ENCODE data around the gene CD200R1. TPM values are rescaled to one million over a fixed set of nuclear protein-coding genes. Genes with fewer than 3 reads are reported as not detected.

Gene CD200R1
- total RNA-seq, 3 donors from 2014 or later (not counting 1 experiment from before 2014, with no cell fraction given) = 0.38 to 25.8 (median 1.7) TPM

GRCh38 chr3:112987710-112988334 is 12.9 kb upstream of the CD200R1 start:
- intact Hi-C loops (cut with micrococcal nuclease) = no loop called here
- H3K27me3 Mint-ChIP-seq (ENCODE audit: low read depth in 2 of 2) = no peaks in the 10 kb centered on the region
- H3K27ac Mint-ChIP-seq = peak overlapping the region in 1 of 2 donors; percentile 5
- H3K4me3 ChIP-seq (ENCODE audit: low read length) = no peak overlapping the region
- DNase-seq (no peak), ATAC-seq (no peak)
- H3K27me3 ChIP-seq (ENCODE audit: control insufficient read depth, insufficient read depth, low read length) = no peaks in the 10 kb centered on the region
- TF ChIP-seq CTCF (IDR thresholded peaks at IDR 0.05) = no peak
- H3K36me3 ChIP-seq (ENCODE audit: control insufficient read depth, insufficient read depth, low read length) = no peaks in the 10 kb centered on the region
- H3K27ac ChIP-seq (ENCODE audit: low read length) = no peak overlapping the region
- H3K9me3 Mint-ChIP-seq = no peaks in the 10 kb centered on the region
- H3K4me1 ChIP-seq (ENCODE audit: control insufficient read depth, insufficient read depth, low read length) = peaks cover 21% of the 10 kb centered on the region
- no peaks in the 10 kb centered on the region for H3K36me3 Mint-ChIP-seq
- 94% methylated on average over 9 of the region's 9 CpGs for WGBS (ENCODE audit: insufficient coverage)
- H3K9me3 ChIP-seq (ENCODE audit: control insufficient read depth, insufficient read depth, low read length) = no peaks in the 10 kb centered on the region
- peaks cover 38 to 55% of the 10 kb centered on the region in 2 donors for H3K4me1 Mint-ChIP-seq
- no peak overlapping the region for H3K4me3 Mint-ChIP-seq

- Histone ChIP-seq H3K36me3 (ENCODE audit: control insufficient read depth, insufficient read depth, low read length) (no peaks in the 10 kb centered on the region), H3K4me3 (ENCODE audit: low read length) (no peak overlapping the region), H3K4me1 (ENCODE audit: control insufficient read depth, insufficient read depth, low read length) (peaks cover 10% of the 10 kb centered on the region), H3K9me3 (ENCODE audit: control insufficient read depth, insufficient read depth, low read length) (no peaks in the 10 kb centered on the region), H3K27ac (ENCODE audit: low read length) (peak overlapping the region; percentile 24), H3K27me3 (ENCODE audit: control insufficient read depth, insufficient read depth, low read length) (no peaks in the 10 kb centered on the region)
- H3K9me3 Mint-ChIP-seq = no peaks in the 10 kb centered on the region
- ATAC-seq = no peak
- intact Hi-C loops (cut with micrococcal nuclease) = no loop called here
- no peaks in the 10 kb centered on the region for H3K27me3 Mint-ChIP-seq (ENCODE audit: low read depth in 2 of 2)
- peak overlapping the region; percentile 17 to 21 for H3K27ac Mint-ChIP-seq
- no peak for TF ChIP-seq CTCF (IDR thresholded peaks at IDR 0.05)
- H3K36me3 Mint-ChIP-seq = no peaks in the 10 kb centered on the region
- peak in 1 of 2 donors; percentile 73 for DNase-seq
- no peak overlapping the region for H3K4me3 Mint-ChIP-seq
- WGBS (ENCODE audit: insufficient coverage) = 92% methylated on average over 2 of the region's 2 CpGs
- peaks cover 13 to 30% of the 10 kb centered on the region in 2 donors for H3K4me1 Mint-ChIP-seq
These were observed 9.6 kb upstream of the CD200R1 start for GRCh38 chr3:112984485-112984884.

GRCh38 chr3:112982710-112983109 is 7.8 kb upstream of the CD200R1 start:
- Mint-ChIP-seq H3K4me1 (peaks cover 17 to 36% of the 10 kb centered on the region in 2 donors), H3K4me3 (no peak overlapping the region), H3K27ac (no peak overlapping the region), H3K9me3 (no peaks in the 10 kb centered on the region), H3K27me3 (ENCODE audit: low read depth in 2 of 2) (no peaks in the 10 kb centered on the region), H3K36me3 (no peaks in the 10 kb centered on the region)
- H3K4me1 ChIP-seq (ENCODE audit: control insufficient read depth, insufficient read depth, low read length) = peaks cover 10% of the 10 kb centered on the region
- H3K27me3 ChIP-seq (ENCODE audit: control insufficient read depth, insufficient read depth, low read length) = no peaks in the 10 kb centered on the region
- TF ChIP-seq CTCF (IDR thresholded peaks at IDR 0.05) = no peak
- H3K36me3 ChIP-seq (ENCODE audit: control insufficient read depth, insufficient read depth, low read length) = no peaks in the 10 kb centered on the region
- no peak overlapping the region for H3K27ac ChIP-seq (ENCODE audit: low read length)
- intact Hi-C loops (cut with micrococcal nuclease) = no loop called here
- ATAC-seq (no peak), DNase-seq (no peak)
- H3K4me3 ChIP-seq (ENCODE audit: low read length) = no peak overlapping the region
- H3K9me3 ChIP-seq (ENCODE audit: control insufficient read depth, insufficient read depth, low read length) = no peaks in the 10 kb centered on the region
- 0% methylated on average over 1 of the region's 1 CpG for WGBS (ENCODE audit: insufficient coverage)

GRCh38 chr3:112980080-112980479 is 5.2 kb upstream of the CD200R1 start:
- TF ChIP-seq CTCF (IDR thresholded peaks at IDR 0.05) = no peak
- intact Hi-C loops (cut with micrococcal nuclease) = no loop called here
- H3K4me1 Mint-ChIP-seq = peaks cover 11 to 21% of the 10 kb centered on the region in 2 donors
- H3K27me3 Mint-ChIP-seq (ENCODE audit: low read depth in 2 of 2) = no peaks in the 10 kb centered on the region
- H3K9me3 Mint-ChIP-seq = no peaks in the 10 kb centered on the region
- Histone ChIP-seq H3K4me3 (ENCODE audit: low read length) (no peak overlapping the region), H3K4me1 (ENCODE audit: control insufficient read depth, insufficient read depth, low read length) (peaks cover 13% of the 10 kb centered on the region), H3K27ac (ENCODE audit: low read length) (no peak overlapping the region), H3K27me3 (ENCODE audit: control insufficient read depth, insufficient read depth, low read length) (no peaks in the 10 kb centered on the region), H3K9me3 (ENCODE audit: control insufficient read depth, insufficient read depth, low read length) (no peaks in the 10 kb centered on the region), H3K36me3 (ENCODE audit: control insufficient read depth, insufficient read depth, low read length) (no peaks in the 10 kb centered on the region)
- WGBS (ENCODE audit: insufficient coverage) = 95% methylated on average over 1 of the region's 1 CpG
- H3K27ac Mint-ChIP-seq = no peak overlapping the region
- ATAC-seq (no peak), DNase-seq (no peak)
- H3K4me3 Mint-ChIP-seq = no peak overlapping the region
- H3K36me3 Mint-ChIP-seq = no peaks in the 10 kb centered on the region
